SHP77 treated with DMSO at 0.1 percent for 48 hours (cell line): Measurements from ENCODE around the gene DAD1.

ENCODE experiments used
- DNase-seq: peaks from one replicate; lab custom pipeline; 2025; lab: John Stamatoyannopoulos, UW

The DAD1 gene

DNA sequence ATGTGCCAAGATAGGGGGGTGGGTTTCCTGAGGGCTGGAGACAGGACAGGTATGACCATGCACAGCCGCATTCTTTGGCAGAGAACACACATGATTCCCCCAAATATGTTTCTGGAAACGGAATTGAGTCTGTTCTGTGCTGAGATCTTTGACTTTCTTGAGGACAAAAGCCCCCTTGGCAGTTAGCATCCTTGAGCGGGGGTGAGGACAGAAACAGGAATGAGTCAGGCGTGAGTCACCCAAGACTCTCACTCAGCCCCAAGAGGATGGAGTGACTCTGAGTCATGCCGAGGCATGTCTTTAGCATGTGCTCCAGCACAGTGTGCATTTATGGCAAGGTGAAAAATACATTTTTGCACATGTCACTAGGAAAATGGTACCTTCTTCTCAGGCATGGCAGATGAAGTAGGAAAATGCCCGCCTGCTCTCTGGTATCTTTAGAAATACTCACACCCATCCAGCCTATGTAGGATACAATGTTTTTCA is 52.1 kb downstream of the DAD1 start:
- DNase-seq: no peak

DNA sequence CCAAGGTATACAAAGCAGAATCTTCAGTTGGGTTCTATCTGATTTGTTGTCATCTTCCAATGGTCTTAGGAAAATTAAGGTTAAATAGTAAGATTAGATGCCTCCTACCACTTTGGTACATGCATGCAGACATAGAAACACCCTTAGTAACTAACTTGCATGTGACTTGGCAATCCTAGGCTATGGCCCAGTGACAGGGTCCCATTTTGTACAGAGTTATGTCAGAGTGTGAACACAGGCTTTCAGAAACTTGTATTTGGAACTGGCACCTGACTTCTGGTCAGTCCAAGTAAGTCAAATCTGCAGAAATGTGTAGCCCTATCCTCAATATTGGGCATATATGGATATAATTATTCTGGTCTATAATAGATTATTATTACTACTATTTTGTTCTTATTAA is 53.1 kb downstream of the DAD1 start:
- no peak for DNase-seq

DNA sequence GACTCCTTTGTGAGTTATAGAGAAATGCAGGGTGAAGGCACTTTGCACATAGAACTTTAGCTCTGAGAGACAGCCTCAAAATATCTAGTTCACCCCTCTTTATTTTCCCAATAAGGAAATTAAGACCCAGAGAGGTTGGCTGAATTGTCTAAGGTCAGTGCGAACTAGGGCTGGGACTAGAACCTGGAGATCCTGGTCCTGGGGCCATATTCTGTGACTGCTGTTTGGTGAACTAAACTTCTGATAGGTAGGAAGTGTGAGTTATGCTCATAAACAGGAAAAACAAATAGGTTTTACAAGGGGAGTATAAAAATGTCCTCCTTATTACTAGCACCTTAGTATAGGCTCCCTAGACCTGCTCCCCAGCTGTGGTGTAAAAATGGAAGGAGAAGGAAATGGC is 53.9 kb downstream of the DAD1 start:
- DNase-seq: no peak

DNA sequence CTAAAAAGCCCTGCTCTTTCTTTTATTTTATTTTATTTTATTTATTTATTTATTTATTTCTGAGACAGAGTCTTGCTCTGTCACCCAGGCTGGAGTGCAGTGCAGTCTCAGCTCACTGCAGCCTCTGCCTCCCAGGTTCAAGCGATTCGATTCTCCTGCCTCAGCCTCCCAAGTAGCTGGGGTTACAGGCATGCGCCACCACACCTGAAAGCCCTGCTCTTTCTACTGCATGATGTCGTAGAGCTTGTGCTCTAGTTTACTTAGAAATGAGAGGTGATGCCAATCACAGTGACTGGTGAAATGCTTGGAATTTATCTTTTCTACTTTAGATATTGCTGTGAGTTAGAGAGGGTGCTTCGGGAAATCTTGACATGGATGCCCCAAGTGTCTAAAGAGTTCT is 54.5 kb downstream of the DAD1 start:
- DNase-seq: no peak

DNA sequence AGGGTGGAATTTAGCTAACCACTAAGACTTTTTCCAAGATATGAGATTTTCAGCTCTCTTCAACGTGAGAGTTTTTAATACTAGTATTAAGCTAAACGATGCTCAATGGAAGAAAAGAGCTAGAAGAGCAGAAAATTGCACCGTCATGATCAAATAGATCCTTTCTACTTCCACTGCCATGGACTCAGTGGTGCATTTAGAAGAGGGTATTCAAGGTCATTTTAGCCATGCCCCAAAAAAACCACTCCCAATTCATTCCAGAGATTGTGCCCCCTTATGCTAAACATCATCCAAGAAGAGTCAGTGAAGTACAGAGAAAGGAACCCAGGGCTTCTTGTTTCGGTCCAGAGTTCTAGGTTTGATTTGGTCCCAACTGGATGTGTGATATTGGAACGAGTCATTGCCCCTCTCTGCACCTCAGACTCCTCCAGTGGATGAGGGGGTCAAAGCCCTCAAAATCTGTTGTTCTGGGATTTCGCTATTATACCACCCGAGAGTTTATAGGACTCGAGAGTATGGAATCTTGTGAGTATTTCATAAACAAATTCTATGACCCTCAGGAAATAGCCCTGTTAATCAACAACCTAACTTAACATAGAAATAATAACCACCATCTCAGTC is 55.2 kb downstream of the DAD1 start:
- no peak for DNase-seq

DNA sequence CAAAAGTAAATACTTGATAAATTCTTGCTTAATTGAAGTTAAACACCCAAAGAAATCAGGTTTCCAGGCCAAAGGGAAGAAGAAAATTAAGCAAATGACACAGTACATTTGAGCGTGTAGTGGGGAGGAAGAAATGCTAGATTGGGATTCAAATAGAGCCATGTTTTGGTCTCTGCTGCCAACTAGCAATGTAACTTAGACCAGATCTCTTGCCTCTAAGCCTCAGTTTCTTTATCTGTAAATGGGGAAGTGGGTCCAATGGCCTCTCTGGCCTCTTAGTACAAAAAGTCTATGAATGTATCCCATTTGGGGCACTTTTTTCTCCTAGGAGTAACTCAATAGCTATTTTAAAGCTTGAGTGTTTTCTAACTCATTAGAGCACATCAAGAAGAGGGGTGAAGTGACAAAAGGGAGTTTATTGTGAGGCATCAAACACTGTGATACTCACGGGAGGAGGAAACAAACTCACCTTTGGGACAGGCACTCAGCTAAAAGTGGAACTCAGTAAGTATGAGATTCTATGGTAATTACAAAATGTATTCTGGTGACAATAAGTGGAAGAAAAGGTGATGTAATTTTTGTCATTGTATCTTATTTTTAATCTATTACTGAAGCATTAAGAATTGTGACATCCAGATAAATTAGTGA is 55.8 kb downstream of the DAD1 start:
- no peak for DNase-seq

DNA sequence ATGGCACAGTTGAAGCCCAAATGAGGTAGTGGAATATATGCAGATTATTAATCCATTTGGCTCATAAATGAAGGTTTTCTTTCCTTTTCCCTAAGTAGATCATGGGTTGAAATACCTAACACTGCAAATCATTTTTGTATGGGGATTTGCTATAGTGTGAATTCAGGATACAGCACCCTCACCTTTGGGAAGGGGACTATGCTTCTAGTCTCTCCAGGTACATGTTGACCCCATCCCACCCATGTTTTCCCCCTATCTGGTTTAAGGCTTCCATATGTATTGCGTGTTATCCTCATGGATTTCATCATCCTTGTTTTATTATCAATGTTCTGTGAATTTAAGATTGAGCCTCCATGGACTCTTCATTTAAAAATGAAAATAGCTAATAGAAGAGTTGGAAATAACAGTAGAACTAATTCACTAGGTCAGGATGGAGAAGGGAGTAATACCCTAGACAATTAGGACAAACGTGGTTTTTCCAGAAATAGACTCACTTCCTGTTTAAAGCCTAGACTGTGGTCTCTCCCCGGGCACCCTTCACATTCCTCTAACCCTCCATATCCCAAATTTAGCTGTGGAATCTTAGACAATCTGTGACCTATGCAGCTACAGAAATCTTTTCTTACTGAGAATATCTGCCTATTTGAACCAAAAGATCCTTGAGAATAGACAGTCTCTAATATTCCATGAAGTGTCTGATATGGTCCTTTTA is 56.5 kb downstream of the DAD1 start:
- no peak for DNase-seq

DNA sequence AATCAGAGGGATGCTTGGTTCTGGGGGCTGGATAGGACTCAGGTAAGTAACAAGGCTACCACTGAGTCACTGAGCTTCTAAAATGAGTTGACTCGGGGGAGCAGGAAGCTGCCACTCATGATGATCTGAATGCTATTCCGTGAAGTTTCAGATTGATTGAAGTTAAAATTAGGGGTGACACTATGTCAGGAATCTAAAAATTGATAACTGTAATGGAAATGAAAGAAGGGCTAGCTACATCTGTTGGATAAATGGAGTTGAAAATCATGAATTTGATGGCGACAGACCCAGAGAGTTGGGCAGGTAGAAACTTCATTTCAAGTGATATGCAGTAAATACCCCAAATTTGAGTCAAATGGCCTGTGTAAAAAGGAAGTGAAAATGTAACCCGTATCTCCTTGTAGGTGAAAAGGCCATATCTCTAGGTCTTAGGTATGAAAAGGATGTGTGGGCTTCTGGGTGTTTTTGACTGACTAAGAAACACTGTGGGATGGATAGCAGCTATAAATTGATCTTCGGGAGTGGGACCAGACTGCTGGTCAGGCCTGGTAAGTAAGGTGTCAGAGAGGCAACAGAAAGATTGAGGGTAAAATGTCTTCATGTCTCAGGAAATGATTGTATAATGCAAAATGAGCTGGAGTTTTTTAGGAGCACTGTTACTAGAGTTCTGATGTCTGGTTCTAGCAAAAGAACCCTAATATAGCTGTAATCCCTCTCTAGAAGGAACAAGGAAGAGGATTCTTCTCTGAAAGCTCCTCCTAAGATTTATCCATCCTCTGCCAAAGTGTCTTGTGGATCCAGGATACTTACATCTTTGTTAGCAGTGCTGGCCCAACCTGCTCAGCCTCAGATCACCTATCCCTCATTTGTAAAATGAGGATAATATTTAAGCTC is 57.3 kb downstream of the DAD1 start:
- no peak for DNase-seq

DNA sequence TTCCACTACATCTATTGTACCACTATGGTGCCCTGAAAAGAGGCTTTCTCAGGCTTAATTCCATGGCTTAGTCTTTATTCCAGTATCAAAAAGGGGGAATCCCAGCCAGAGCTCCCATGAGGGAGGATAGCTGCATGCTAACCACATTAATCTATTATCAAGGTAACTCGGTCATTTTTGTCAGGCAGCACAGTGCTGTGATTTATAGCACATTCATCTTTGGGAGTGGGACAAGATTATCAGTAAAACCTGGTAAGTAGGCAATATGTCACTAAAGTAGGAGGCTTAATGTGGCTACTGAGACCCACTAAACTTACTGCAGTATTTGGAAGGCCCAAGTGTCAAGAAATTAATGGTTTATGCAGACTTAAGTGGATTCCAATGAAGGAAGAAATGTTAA is 58.9 kb downstream of the DAD1 start:
- no peak for DNase-seq

DNA sequence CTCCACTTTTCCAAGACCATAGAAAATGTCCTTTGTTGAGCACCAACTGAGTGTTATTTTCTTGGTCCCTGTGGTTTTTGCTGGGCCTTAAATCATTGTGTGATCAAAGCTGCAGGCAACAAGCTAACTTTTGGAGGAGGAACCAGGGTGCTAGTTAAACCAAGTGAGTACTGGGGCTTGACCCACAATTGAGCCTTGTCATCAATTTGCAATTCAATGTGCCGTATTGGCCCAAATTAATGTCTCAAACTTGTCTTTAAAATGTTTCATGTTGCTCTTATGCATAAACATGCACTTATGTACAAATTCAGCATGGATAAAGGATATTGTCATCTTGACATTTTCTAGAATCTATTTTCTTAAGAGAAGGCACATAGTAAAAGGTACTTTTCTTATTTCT is 62.3 kb downstream of the DAD1 start:
- DNase-seq: no peak

DNA sequence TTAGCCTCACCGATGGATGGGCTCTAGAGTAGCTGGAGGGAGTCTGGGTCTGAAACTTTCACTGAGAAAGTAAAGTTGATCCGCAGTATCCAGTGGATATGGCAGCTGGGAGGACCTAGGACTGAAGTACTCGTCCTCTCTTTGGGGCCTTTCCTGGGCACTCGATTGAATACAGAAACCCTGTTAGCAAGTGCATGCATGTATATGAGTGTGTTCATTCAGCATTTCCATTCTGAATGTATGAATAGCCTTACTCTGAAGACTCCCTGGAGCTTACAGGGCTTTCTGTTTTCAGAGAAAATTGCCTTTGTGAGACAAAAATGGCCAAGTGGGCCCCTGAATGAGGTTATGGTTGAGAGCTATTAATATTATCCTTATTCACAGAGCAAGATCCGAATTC is 62.8 kb downstream of the DAD1 start:
- DNase-seq: no peak

DNA sequence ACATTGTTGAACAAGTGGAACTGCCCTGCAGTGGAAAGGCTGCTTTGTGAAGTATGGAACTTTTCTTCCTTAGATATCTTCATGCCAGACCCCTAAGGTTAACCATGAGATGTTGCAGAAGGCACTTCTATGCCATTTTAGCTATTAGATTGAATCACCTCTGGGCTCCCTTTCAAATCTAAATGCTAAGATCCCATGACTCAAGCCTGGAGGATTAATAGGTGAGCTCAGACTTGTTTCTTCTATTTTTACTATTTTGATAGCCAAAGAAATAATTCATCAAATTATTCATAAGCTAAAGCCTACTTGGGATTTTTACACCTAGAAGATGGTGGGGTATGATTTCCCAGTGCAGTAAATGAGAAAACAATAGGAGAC is 64.3 kb downstream of the DAD1 start:
- no peak for DNase-seq

DNA sequence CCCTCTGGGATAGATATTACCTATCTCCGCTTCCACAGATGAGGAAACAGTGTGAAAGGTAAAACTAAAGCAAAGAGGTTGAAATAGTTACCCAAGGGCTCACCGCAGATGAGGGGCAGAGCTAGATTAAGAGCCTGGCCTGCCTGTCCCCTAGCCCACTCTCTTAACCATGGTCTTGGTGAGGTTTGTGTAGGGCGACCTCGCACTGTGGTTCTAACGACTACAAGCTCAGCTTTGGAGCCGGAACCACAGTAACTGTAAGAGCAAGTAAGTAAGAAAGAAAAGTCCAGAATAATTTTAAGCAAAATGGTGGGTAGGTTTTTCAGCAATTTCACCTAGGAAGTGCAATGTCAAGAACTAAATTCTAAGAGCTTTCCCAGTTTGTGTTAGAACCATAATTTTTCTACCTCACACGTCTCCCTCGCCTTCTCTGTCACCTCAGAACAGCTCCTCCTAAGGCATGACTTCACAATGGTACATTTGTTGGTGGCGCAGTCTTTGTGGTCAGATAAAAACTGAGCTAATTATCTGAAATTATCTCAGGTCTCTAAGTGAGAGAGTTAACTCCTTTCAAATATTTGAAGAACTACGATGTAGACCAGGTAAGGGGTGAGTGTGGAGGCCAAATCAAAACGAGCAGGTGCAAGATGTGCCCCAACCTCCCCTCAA is 64.8 kb downstream of the DAD1 start:
- DNase-seq: no peak

DNA sequence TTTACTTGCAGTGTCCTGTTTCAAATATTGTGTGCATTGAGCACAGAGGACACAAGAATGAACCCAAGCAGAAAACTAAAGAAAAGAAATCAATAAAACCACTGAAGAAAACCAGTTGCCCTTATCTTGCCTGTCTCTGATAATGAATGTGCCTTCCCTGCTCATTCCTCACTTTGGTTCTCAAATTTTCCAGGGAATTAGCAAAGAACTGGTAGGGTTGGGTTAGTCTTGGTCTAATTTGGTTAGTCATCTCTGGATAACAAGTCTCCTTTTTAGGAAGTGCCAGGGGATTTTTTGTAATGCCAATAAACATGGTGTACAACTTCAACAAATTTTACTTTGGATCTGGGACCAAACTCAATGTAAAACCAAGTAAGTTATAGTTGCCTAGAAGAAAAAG is 65.7 kb downstream of the DAD1 start:
- DNase-seq: no peak

DNA sequence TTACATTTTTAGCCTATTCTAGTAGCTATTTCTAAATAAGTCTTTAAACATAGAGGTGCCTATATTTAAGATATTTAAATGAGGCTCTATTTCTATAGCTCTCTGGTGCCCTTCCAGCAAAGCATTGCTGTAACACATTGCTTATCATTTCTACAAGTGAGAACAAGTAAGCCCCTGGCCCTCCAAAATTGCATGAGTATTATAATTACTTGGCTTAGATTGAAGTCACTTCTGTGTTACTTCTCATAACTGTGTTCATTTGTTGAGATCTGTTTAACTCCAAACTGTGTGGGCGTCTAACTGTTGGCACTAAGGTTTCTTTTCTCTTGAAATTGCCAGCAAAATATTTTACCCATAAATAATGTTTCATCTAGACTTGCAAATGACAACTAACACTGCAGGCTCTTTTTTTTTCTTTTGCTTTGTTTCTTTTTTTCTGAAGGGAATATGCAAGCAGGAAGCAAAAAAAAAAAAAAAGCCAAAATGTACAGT is 66.5 kb downstream of the DAD1 start:
- DNase-seq: no peak

DNA sequence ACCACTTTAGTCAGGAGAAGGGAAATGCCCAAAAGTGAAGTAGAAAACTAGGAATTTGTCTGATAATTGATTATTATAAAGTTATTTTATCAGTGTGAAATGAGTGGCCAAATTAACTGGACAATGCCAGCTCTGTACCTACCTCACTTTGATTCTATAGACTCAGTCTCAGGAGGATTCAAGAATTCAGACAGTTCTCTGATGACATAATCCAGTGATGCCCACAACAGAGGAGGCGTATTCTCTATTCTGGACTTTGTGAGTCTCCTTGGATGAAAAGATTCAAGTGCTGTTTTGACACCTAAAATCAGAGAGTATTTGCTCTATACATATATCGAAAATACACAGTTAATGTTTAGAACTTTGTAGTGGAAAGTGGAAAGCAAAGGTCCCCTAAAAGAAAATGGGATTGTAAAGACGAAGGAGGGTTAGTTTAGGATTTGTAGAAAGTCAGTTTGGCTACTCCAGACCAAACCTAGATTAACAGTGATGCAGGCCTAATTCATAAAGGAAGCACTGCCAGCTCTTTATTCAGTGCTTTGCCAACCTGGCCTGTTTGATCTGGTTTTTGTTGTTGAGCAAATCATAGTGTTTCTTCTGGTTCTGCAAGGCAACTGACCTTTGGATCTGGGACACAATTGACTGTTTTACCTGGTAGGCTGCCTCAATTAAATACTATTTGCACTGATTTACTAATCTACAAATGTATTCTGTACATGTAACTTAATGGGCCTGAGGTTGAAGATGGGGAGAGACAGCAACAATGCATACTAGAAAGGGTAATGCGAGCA is 67.4 kb downstream of the DAD1 start:
- DNase-seq: no peak

DNA sequence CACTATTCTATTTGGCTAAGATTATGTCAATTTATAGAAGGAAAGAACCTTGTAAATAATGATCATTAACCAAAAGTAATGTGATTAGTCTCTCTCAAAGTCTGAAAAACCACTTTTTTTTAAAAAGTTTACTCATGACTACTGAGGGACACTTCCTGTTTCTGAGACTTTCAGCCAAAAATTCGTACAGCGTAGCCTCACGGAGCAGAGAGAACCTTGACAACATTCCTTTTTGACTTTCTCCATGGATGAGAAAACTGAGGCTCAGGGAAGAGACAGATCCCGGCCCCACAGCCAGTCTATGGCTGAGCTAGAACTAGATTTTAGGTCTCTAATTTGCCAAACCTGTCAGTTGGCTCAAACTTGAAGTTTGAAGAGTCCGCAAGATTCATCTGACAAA is 68.2 kb downstream of the DAD1 start:
- no peak for DNase-seq

DNA sequence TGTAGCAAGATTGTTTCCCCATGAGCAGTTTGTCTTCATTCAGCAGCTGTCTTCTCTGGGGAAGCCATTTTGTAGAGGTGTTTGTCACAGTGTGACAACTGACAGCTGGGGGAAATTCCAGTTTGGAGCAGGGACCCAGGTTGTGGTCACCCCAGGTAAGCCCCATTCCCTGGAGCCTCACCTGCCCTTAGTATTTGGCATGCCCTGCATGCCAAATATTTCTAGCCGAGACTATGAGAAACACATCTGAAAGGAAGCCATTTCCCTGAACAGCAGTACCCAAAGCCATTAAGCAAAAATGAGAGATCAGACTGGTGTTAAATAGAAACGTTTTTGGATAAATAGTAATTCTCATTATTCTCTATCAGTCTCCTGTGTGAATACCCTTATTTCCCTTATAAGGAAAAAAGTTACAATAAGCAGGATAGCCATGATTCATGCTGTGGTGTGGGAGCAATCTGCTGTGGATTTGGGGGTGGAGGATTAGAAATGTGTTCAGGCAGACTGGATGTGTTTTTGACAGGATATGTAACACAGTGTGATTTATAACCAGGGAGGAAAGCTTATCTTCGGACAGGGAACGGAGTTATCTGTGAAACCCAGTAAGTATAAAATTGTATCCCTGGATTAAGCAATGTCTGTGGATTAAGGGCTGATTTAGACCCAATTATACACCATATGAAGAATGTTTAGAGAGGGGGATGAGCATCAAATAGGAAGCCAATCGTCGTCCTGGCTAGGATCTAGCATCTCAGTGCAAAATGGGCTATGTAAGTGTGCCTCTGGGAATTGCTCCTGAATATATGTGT is 68.9 kb downstream of the DAD1 start:
- no peak for DNase-seq

DNA sequence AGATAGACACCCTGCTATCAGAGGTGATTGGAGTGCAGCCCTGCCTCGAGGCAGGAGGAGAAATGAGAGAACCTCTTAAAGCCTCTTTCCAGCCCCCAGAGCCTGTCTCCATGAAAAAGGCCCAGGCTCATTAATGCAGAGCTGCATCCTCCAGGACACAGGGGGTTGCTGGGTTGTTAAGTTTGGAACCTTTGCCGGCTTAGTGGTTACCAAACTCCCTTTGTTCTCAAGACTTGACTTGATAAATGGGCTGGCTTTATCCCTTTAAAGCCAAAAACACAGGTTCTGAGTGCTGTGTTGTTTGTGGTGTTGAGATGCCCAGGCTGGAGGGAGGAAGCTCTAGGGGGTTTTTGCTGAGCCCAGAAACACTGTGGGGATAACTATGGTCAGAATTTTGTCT is 71.0 kb downstream of the DAD1 start:
- DNase-seq: no peak

DNA sequence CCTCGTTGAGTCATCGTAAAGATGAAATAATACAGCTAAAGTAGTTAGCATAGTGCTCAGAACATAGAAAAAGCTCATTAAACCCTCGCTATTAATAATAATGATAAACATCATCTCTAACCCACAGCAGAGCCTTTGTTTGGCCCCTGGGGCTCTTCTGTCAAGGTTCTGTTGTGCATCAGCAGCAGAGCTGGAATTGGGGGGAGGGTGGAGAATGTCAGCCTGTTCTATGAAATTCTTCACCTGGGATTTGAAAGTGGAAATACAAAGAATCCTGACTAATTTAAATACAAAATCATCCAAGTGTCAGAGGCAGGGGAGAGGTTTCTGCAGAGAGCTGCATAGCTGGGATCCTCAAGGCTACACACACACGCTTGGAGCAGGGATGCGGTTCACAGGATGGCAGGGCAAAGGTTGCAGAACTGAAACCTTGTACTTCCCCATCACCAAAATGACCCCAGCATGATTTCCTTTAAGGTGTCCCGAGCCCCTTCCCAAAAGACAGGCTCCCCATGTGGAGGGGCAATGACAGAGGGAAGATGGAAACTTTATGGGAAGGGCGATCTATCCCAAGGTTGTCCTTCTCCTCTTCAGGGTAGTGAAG is 71.8 kb downstream of the DAD1 start:
- no peak for DNase-seq
